ENCODE measurements around the gene CR1.

The CR1 gene

GRCh38 chr1:207495801-207496792, at the start of gene CR1:
CR1 (plus strand) TSS chr1:207496157; CDS start chr1:207496268, 111 bp downstream.
- H3K4me1 Mint-ChIP-seq = no peaks in the 10 kb centered on the region
- H3K27ac Mint-ChIP-seq (ENCODE audit: low read depth) = no peak within 1 kb of the TSS
- no peaks in the 10 kb centered on the region for H3K36me3 Mint-ChIP-seq (ENCODE audit: insufficient read depth)
- no peaks in the 10 kb centered on the region for H3K9me3 Mint-ChIP-seq
- ATAC-seq (replicated peaks; ENCODE audit: extremely low read depth, poor library complexity, severe bottlenecking) = peak; percentile 54
- no peak for DNase-seq (ENCODE audit: low spot score in 2 of 2)
- H3K27me3 Mint-ChIP-seq = peaks cover 42% of the 10 kb centered on the region
- no peak within 1 kb of the TSS for H3K4me3 Mint-ChIP-seq

DNA sequence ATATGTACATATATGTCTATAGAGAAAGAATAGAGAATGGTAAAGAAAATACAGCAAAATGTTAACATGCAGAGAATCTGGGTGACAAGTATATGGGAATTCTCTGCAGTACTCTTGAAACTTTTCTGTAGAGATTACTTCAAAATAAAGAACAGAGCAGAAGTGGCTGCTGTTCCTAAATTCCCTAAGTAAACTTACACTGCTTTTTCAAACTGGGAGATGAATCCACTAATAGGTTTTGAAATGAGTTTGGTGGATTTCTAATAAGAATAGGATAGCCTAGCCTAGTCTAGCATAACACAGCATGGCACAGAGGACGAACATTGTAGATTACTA, 42.3 kb upstream of the CR1 start:
- Mint-ChIP-seq H3K27me3 (peaks cover 29% of the 10 kb centered on the region), H3K27ac (ENCODE audit: low read depth) (no peak overlapping the region), H3K9me3 (no peaks in the 10 kb centered on the region), H3K36me3 (ENCODE audit: insufficient read depth) (no peaks in the 10 kb centered on the region), H3K4me3 (peak overlapping the region; percentile 19), H3K4me1 (no peaks in the 10 kb centered on the region)
- ATAC-seq (replicated peaks; ENCODE audit: extremely low read depth, poor library complexity, severe bottlenecking) (no peak), DNase-seq (ENCODE audit: low spot score in 2 of 2) (no peak)

DNA sequence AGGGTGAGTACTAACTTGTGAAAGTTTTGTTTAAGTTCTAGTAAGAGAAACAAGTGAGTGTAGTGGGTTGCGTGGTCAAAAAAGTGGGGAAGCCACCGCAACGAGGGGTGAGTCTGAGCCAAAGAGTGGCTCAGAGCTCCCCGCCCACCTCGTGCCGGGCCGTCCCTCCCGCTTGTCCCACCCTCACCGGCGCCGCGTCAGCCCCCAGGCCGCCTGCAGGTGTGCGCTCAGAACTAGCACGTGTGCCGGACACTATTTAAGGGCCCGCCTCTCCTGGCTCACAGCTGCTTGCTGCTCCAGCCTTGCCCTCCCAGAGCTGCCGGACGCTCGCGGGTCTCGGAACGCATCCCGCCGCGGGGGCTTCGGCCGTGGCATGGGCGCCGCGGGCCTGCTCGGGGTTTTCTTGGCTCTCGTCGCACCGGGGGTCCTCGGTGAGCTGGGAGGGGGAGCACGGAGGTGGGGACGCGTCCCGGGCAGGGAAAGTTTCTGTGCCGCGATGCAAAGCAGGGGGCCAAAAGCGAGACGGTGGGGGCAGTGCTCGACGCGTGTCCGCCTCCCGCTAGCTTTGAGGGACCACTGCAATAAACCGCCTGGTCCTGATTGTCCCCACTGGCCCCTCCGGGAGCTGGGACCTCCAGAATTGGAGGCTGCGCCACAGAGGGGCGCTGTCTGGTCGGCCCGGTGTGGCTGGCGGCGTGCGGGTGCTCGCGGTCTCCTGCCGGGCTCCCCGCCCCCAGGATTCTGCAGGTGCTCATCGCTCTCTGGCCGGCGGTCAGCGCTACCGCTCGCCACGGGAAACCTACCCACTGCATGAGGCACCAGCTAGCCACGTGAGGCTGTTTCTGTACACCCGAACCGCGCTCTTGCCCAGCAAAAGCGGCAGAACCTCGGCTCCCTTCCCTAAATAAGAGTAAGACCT, 41.7 kb upstream of the CR1 start, which contains the start of gene CR2:
CR2 (plus strand) TSS at position 283 of the 919 bp plus-strand sequence; CDS start at position 374, 91 bp downstream.
- DNase-seq (ENCODE audit: low spot score in 2 of 2) = no peak
- Mint-ChIP-seq H3K27me3 (peaks cover 28% of the 10 kb centered on the region), H3K4me1 (no peaks in the 10 kb centered on the region)

GRCh38 chr1:207455183-207455754, 40.7 kb upstream of the CR1 start:
- Mint-ChIP-seq H3K4me3 (peak overlapping the region; percentile 19), H3K4me1 (no peaks in the 10 kb centered on the region), H3K27ac (ENCODE audit: low read depth) (no peak overlapping the region), H3K36me3 (ENCODE audit: insufficient read depth) (no peaks in the 10 kb centered on the region), H3K9me3 (no peaks in the 10 kb centered on the region), H3K27me3 (peaks cover 18% of the 10 kb centered on the region)
- no peak for DNase-seq (ENCODE audit: low spot score in 2 of 2)
- no peak for ATAC-seq (replicated peaks; ENCODE audit: extremely low read depth, poor library complexity, severe bottlenecking)

More for the DNA sequence above, 41.7 kb upstream of the CR1 start, which contains the start of gene CR2:
- H3K27ac Mint-ChIP-seq (ENCODE audit: low read depth) = no peak within 1 kb of the TSS
- H3K36me3 Mint-ChIP-seq (ENCODE audit: insufficient read depth) = no peaks in the 10 kb centered on the region
- H3K4me3 Mint-ChIP-seq = peak within 1 kb of the TSS; percentile 19
- ATAC-seq (replicated peaks; ENCODE audit: extremely low read depth, poor library complexity, severe bottlenecking) = peak; percentile 60
- no peaks in the 10 kb centered on the region for H3K9me3 Mint-ChIP-seq

DNA sequence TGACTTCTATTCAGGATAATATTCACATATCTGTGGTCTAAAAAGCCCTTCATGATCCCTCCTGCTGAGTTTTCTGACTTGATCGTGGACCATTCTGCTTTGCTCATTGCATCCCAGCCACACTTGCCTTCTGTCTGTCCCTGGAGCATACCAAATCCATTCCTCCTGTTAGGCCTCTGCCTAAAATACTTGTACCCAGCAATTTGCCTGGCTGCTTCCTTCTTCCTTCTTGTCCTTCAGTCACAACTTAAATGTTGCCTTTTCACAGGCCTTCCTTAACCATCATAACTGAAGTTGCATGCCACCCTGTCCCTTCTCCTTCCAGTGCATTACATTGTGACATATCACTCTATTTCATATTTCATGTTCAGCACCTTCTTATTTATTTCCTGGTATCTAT, 37.5 kb upstream of the CR1 start:
- no peak for ATAC-seq (replicated peaks; ENCODE audit: extremely low read depth, poor library complexity, severe bottlenecking)
- H3K9me3 Mint-ChIP-seq = no peaks in the 10 kb centered on the region
- no peaks in the 10 kb centered on the region for H3K36me3 Mint-ChIP-seq (ENCODE audit: insufficient read depth)
- H3K27ac Mint-ChIP-seq (ENCODE audit: low read depth) = no peak overlapping the region
- no peak overlapping the region for H3K4me3 Mint-ChIP-seq
- DNase-seq (ENCODE audit: low spot score in 2 of 2) = no peak
- no peaks in the 10 kb centered on the region for H3K4me1 Mint-ChIP-seq
- peaks cover under 1% of the 10 kb centered on the region for H3K27me3 Mint-ChIP-seq

GRCh38 chr1:207459008-207459407, 36.9 kb upstream of the CR1 start:
- ATAC-seq (replicated peaks; ENCODE audit: extremely low read depth, poor library complexity, severe bottlenecking) = peak; percentile 40
- Mint-ChIP-seq H3K9me3 (no peaks in the 10 kb centered on the region), H3K4me1 (no peaks in the 10 kb centered on the region), H3K36me3 (ENCODE audit: insufficient read depth) (no peaks in the 10 kb centered on the region), H3K4me3 (no peak overlapping the region), H3K27me3 (peaks cover 6% of the 10 kb centered on the region), H3K27ac (ENCODE audit: low read depth) (no peak overlapping the region)
- DNase-seq (ENCODE audit: low spot score in 2 of 2) = no peak

GRCh38 chr1:207461649-207462048, 34.3 kb upstream of the CR1 start:
- DNase-seq (ENCODE audit: low spot score in 2 of 2) (no peak), ATAC-seq (replicated peaks; ENCODE audit: extremely low read depth, poor library complexity, severe bottlenecking) (no peak)
- no peak overlapping the region for H3K4me3 Mint-ChIP-seq
- H3K4me1 Mint-ChIP-seq = no peaks in the 10 kb centered on the region
- no peaks in the 10 kb centered on the region for H3K36me3 Mint-ChIP-seq (ENCODE audit: insufficient read depth)
- H3K27me3 Mint-ChIP-seq = peaks cover 27% of the 10 kb centered on the region
- H3K9me3 Mint-ChIP-seq = no peaks in the 10 kb centered on the region
- no peak overlapping the region for H3K27ac Mint-ChIP-seq (ENCODE audit: low read depth)

DNA sequence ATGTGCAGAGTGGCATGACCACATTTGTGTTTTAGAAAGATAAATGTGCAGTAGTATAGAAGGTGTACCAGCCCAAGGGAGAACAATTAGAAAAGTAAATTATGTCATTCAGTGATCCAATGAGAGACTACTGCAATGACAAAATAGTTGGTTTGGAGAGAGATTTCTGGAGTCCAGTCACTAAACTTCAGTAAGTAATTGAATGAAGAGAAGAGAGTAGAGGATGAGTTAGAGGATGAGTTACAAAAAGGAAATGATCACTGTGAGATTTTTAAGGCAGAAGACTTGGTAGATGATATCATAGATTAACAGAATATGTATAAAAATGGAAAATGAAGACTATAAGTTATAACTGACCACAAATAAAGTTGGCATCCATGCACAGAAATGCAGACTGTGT, 33.4 kb upstream of the CR1 start:
- no peak for ATAC-seq (replicated peaks; ENCODE audit: extremely low read depth, poor library complexity, severe bottlenecking)
- Mint-ChIP-seq H3K27ac (ENCODE audit: low read depth) (no peak overlapping the region), H3K4me3 (no peak overlapping the region), H3K9me3 (no peaks in the 10 kb centered on the region), H3K4me1 (no peaks in the 10 kb centered on the region), H3K27me3 (peaks cover 36% of the 10 kb centered on the region), H3K36me3 (ENCODE audit: insufficient read depth) (no peaks in the 10 kb centered on the region)
- no peak for DNase-seq (ENCODE audit: low spot score in 2 of 2)

DNA sequence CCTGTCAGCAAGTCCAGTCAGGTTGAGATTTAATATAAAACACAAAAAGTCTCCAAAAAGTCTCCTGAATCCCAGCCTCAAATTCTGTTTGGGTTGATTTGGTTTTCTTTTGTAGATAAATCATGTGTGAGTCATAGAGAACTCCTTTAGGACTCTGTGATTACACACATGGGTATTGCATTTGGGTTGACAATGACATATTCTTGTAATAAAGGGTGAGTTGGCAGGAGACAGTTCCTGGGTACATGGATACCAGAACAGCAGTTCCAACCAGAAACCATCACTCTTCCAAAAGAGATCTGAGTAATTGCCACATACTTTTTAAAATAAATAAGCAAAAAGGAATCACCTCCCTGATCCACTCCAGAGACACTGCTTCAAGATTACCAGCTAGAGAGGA, 32.9 kb upstream of the CR1 start:
- H3K27ac Mint-ChIP-seq (ENCODE audit: low read depth) = no peak overlapping the region
- no peaks in the 10 kb centered on the region for H3K4me1 Mint-ChIP-seq
- ATAC-seq (replicated peaks; ENCODE audit: extremely low read depth, poor library complexity, severe bottlenecking) (no peak), DNase-seq (ENCODE audit: low spot score in 2 of 2) (no peak)
- no peaks in the 10 kb centered on the region for H3K36me3 Mint-ChIP-seq (ENCODE audit: insufficient read depth)
- no peaks in the 10 kb centered on the region for H3K9me3 Mint-ChIP-seq
- H3K27me3 Mint-ChIP-seq = peaks cover 41% of the 10 kb centered on the region
- H3K4me3 Mint-ChIP-seq = no peak overlapping the region

- Mint-ChIP-seq H3K27ac (ENCODE audit: low read depth) (no peak overlapping the region), H3K36me3 (ENCODE audit: insufficient read depth) (no peaks in the 10 kb centered on the region), H3K4me3 (no peak overlapping the region), H3K9me3 (no peaks in the 10 kb centered on the region), H3K4me1 (no peaks in the 10 kb centered on the region), H3K27me3 (peaks cover 47% of the 10 kb centered on the region)
- no peak for ATAC-seq (replicated peaks; ENCODE audit: extremely low read depth, poor library complexity, severe bottlenecking)
- no peak for DNase-seq (ENCODE audit: low spot score in 2 of 2)
Observed at GRCh38 chr1:207463571-207463970, 32.4 kb upstream of the CR1 start.

DNA sequence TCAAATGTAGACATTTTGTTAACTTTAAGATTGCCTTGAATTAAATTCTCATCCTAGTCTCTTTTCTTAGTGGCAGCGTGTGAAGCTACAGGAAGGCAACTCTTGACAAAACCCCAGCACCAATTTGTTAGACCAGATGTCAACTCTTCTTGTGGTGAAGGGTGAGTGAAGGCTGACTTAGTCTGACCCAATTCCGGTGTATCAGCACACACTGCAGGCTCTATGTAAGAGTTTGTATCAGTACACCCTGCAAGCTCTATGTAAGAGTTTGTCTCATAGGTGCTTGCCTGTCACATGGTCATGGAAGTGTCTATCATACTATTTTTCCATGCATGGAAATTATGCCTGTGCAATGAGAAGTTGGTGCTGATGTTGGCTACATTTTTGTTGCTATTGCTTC, 25.0 kb upstream of the CR1 start:
- no peak overlapping the region for H3K4me3 Mint-ChIP-seq
- ATAC-seq (replicated peaks; ENCODE audit: extremely low read depth, poor library complexity, severe bottlenecking) = no peak
- peaks cover 3% of the 10 kb centered on the region for H3K36me3 Mint-ChIP-seq (ENCODE audit: insufficient read depth)
- H3K4me1 Mint-ChIP-seq = no peaks in the 10 kb centered on the region
- peaks cover 95% of the 10 kb centered on the region for H3K27me3 Mint-ChIP-seq
- no peak for DNase-seq (ENCODE audit: low spot score in 2 of 2)
- H3K27ac Mint-ChIP-seq (ENCODE audit: low read depth) = no peak overlapping the region
- H3K9me3 Mint-ChIP-seq = no peaks in the 10 kb centered on the region

GRCh38 chr1:207474210-207474609, 21.7 kb upstream of the CR1 start:
- H3K27me3 Mint-ChIP-seq = peaks cover 84% of the 10 kb centered on the region
- ATAC-seq (replicated peaks; ENCODE audit: extremely low read depth, poor library complexity, severe bottlenecking) (no peak), DNase-seq (ENCODE audit: low spot score in 2 of 2) (no peak)
- H3K4me1 Mint-ChIP-seq = no peaks in the 10 kb centered on the region
- no peak overlapping the region for H3K4me3 Mint-ChIP-seq
- H3K9me3 Mint-ChIP-seq = no peaks in the 10 kb centered on the region
- peaks cover 3% of the 10 kb centered on the region for H3K36me3 Mint-ChIP-seq (ENCODE audit: insufficient read depth)
- no peak overlapping the region for H3K27ac Mint-ChIP-seq (ENCODE audit: low read depth)

Data from central memory CD8-positive, alpha-beta T cell (primary cell).